Measurements from ENCODE around the gene PIGV.

The PIGV gene

GRCh38 chr1:26826261-26827105, 38.7 kb downstream of the PIGV start, which contains the start of gene ZDHHC18:
ZDHHC18 (plus strand) TSS chr1:26826688; CDS start chr1:26826805, 117 bp downstream.
- CTCF ChIA-PET, result interaction anchor here (1.0 kb wide), 1 partner anchor 40 kb away, joined by 3 read pairs; no protein-coding TSS in a partner anchor
- POLR2A ChIA-PET, result interaction anchor here (0.5 to 1.0 kb wide), 7 partner anchors 15 to 40 kb away, joined by 3 to 8 read pairs (median 3); no protein-coding TSS in a partner anchor
- DNase-seq (ENCODE audit: extremely low spot score), result peak; percentile 92
- TF ChIP-seq L3MBTL2 (conservative IDR thresholded peaks at IDR 0.05), result peak; percentile 67
- TF ChIP-seq TARDBP (IDR thresholded peaks at IDR 0.05), result no peak
- TF ChIP-seq FOXK2 (IDR thresholded peaks at IDR 0.05), result no peak
- TF ChIP-seq NFRKB (IDR thresholded peaks at IDR 0.05), result no peak

- ChIA-PET POLR2A (interaction anchor here (1.0 kb wide), 1 partner anchor 37 kb away, joined by 5 read pairs; no protein-coding TSS in a partner anchor), CTCF (no interaction called here)
- DNase-seq (ENCODE audit: extremely low spot score), result no peak
- TF ChIP-seq BHLHE40 (IDR thresholded peaks at IDR 0.05; ENCODE audit: borderline replicate concordance), result no peak
- TF ChIP-seq HDGF (IDR thresholded peaks at IDR 0.05; ENCODE audit: borderline replicate concordance), result no peak
- no peak for TF ChIP-seq L3MBTL2 (conservative IDR thresholded peaks at IDR 0.05)
- TF ChIP-seq PKNOX1 (IDR thresholded peaks at IDR 0.05), result no peak
- no peak for TF ChIP-seq FOXK2 (IDR thresholded peaks at IDR 0.05)
- TF ChIP-seq LEF1 (IDR thresholded peaks at IDR 0.05; ENCODE audit: borderline replicate concordance), result no peak
- TF ChIP-seq FOXA1 (IDR thresholded peaks at IDR 0.05), result no peak
- no peak for TF ChIP-seq FOXM1 (IDR thresholded peaks at IDR 0.05; ENCODE audit: borderline replicate concordance)
- no peak for TF ChIP-seq NFRKB (IDR thresholded peaks at IDR 0.05)
- no peak for TF ChIP-seq ZNF384 (IDR thresholded peaks at IDR 0.05)
- no peak for TF ChIP-seq TARDBP (IDR thresholded peaks at IDR 0.05)
- no peak for TF ChIP-seq SUZ12 (IDR thresholded peaks at IDR 0.05)
- no peak for TF ChIP-seq ELF4 (IDR thresholded peaks at IDR 0.05)
- TF ChIP-seq ARNT (IDR thresholded peaks at IDR 0.05), result no peak
- TF ChIP-seq CTBP1 (IDR thresholded peaks at IDR 0.05; ENCODE audit: borderline replicate concordance), result no peak
- TF ChIP-seq SP1 (IDR thresholded peaks at IDR 0.05), result no peak
Measured at GRCh38 chr1:26827106-26827604, 39.4 kb downstream of the PIGV start.

GRCh38 chr1:26827663-26828062, 39.9 kb downstream of the PIGV start:
- ChIA-PET POLR2A (interaction anchor here (1.0 kb wide), 1 partner anchor 36 kb away, joined by 5 read pairs; no protein-coding TSS in a partner anchor), CTCF (no interaction called here)
- DNase-seq (ENCODE audit: extremely low spot score), result peak; percentile 9
- TF ChIP-seq NFRKB (IDR thresholded peaks at IDR 0.05) (no peak), FOXK2 (IDR thresholded peaks at IDR 0.05) (no peak), SP1 (IDR thresholded peaks at IDR 0.05) (no peak), SUZ12 (IDR thresholded peaks at IDR 0.05) (no peak), ELF4 (IDR thresholded peaks at IDR 0.05) (no peak), TARDBP (IDR thresholded peaks at IDR 0.05) (no peak), ARNT (IDR thresholded peaks at IDR 0.05) (no peak), CTBP1 (IDR thresholded peaks at IDR 0.05; ENCODE audit: borderline replicate concordance) (no peak)

- no peak for DNase-seq (ENCODE audit: extremely low spot score)
- ChIA-PET POLR2A (interaction anchor here (5.2 kb wide), 1 partner anchor 37 kb away, joined by 21 read pairs; no protein-coding TSS in a partner anchor), CTCF (no interaction called here)
- no peak for TF ChIP-seq SUZ12 (IDR thresholded peaks at IDR 0.05)
- TF ChIP-seq FOXA1 (IDR thresholded peaks at IDR 0.05), result no peak
- no peak for TF ChIP-seq LEF1 (IDR thresholded peaks at IDR 0.05; ENCODE audit: borderline replicate concordance)
- TF ChIP-seq HDGF (IDR thresholded peaks at IDR 0.05; ENCODE audit: borderline replicate concordance), result no peak
- TF ChIP-seq PKNOX1 (IDR thresholded peaks at IDR 0.05), result no peak
Measured at GRCh38 chr1:26828411-26828991, 40.8 kb downstream of the PIGV start.

- ChIA-PET CTCF (no interaction called here), POLR2A (interaction anchor here (5.2 kb wide), 1 partner anchor 36 kb away, joined by 21 read pairs; no protein-coding TSS in a partner anchor)
- TF ChIP-seq ZNF384 (IDR thresholded peaks at IDR 0.05) (no peak), FOXM1 (IDR thresholded peaks at IDR 0.05; ENCODE audit: borderline replicate concordance) (no peak), BHLHE40 (IDR thresholded peaks at IDR 0.05; ENCODE audit: borderline replicate concordance) (no peak), NFRKB (IDR thresholded peaks at IDR 0.05) (no peak), PKNOX1 (IDR thresholded peaks at IDR 0.05) (no peak)
- DNase-seq (ENCODE audit: extremely low spot score), result no peak
Measured at GRCh38 chr1:26829184-26829911, 41.6 kb downstream of the PIGV start.

GRCh38 chr1:26831059-26831458, 43.3 kb downstream of the PIGV start:
- CTCF ChIA-PET, result no interaction called here
- POLR2A ChIA-PET, result interaction anchor here (5.2 kb wide), 1 partner anchor 34 kb away, joined by 21 read pairs; no protein-coding TSS in a partner anchor
- no peak for DNase-seq (ENCODE audit: extremely low spot score)
- TF ChIP-seq FOXK2 (IDR thresholded peaks at IDR 0.05), result no peak
- TF ChIP-seq PKNOX1 (IDR thresholded peaks at IDR 0.05), result no peak
- no peak for TF ChIP-seq SP1 (IDR thresholded peaks at IDR 0.05)
- no peak for TF ChIP-seq LEF1 (IDR thresholded peaks at IDR 0.05; ENCODE audit: borderline replicate concordance)
- no peak for TF ChIP-seq FOXA1 (IDR thresholded peaks at IDR 0.05)
- no peak for TF ChIP-seq ZNF384 (IDR thresholded peaks at IDR 0.05)
- no peak for TF ChIP-seq SUZ12 (IDR thresholded peaks at IDR 0.05)
- TF ChIP-seq CTBP1 (IDR thresholded peaks at IDR 0.05; ENCODE audit: borderline replicate concordance), result no peak
- no peak for TF ChIP-seq NFRKB (IDR thresholded peaks at IDR 0.05)
- TF ChIP-seq FOXM1 (IDR thresholded peaks at IDR 0.05; ENCODE audit: borderline replicate concordance), result no peak
- no peak for TF ChIP-seq L3MBTL2 (conservative IDR thresholded peaks at IDR 0.05)
- TF ChIP-seq TARDBP (IDR thresholded peaks at IDR 0.05), result no peak
- no peak for TF ChIP-seq ARNT (IDR thresholded peaks at IDR 0.05)
- TF ChIP-seq ELF4 (IDR thresholded peaks at IDR 0.05), result no peak
- no peak for TF ChIP-seq BHLHE40 (IDR thresholded peaks at IDR 0.05; ENCODE audit: borderline replicate concordance)
